Body of pancreas (tissue), 4 donors: Measurements from ENCODE around the gene PPT2. TPM values are rescaled to one million over a fixed set of nuclear protein-coding genes. Genes with fewer than 3 reads are reported as not detected.

ENCODE experiments used
- ATAC-seq: fragments of 150-250 bp; one replicate; pipeline ENCODE4 v1.9.1; 2016
- DNase-seq, 4 donors: peaks; one replicate each; pipeline ENCODE4 v3.0.0-alpha.2; 2019
- H3K27ac ChIP-seq, 4 donors: fragments of 200-600 bp; sonication (generic); 1 replicate in 3 of 4; 2 replicates in 1 of 4; pipeline versions ENCODE4 v1.5.1 to v1.6.1; 2016 to 2019; ENCODE audit warnings: mild to moderate bottlenecking in 1 of 4, mixed read lengths in 1 of 4, moderate library complexity in 1 of 4
- H3K27me3 ChIP-seq, 2 donors: fragments of 200-600 bp; sonication (generic); one replicate each; pipeline ENCODE4 v1.6.0; 2016; ENCODE audit warnings: mild to moderate bottlenecking in 1 of 2
- H3K36me3 ChIP-seq, 2 donors: fragments of 200-600 bp; sonication (generic); replicated peaks in 1 of 2; 2 replicates each; pipeline ENCODE4 v1.5.1; 2016; ENCODE audit warnings: low read depth in 2 of 2; ENCODE audit not compliant: insufficient read depth in 1 of 2
- H3K4me1 ChIP-seq: fragments of 200-600 bp; sonication (generic); one replicate; pipeline ENCODE4 v1.6.0; 2016
- H3K4me3 ChIP-seq, 2 donors: fragments of 200-600 bp; sonication (generic); 1 replicate in 1 of 2; 2 replicates in 1 of 2; pipeline ENCODE4 v1.5.1; 2016 to 2019
- H3K9me3 ChIP-seq, 3 donors: fragments of 200-600 bp; sonication (generic); 1 replicate in 2 of 3; 2 replicates in 1 of 3; pipeline ENCODE4 v1.5.1; 2016
- CTCF ChIP-seq, 7 experiments: fragments of 450-650 bp in 4 of 7; fragments of 200-600 bp in 3 of 7; sonication (generic) in 3 of 7; IDR thresholded peaks; one replicate each; pipeline ENCODE4 v1.5.1; 2016 to 2019; ENCODE audit warnings: antibody characterized with exemption in 7 of 7
- POLR2A ChIP-seq, 3 donors: fragments of 450-650 bp; IDR thresholded peaks; one replicate each; pipeline ENCODE4 v1.6.1; 2016; ENCODE audit warnings: antibody characterized with exemption in 3 of 3, mild to moderate bottlenecking in 2 of 3
- WGBS, 2 donors: methylation state at CpG; one replicate each; pipeline ENCODE4 v1.1.5; 2017; 5-methylcytosine and 5-hydroxymethylcytosine counted together
- intact Hi-C: fragments of 100-400 bp; cut with DNase I; formaldehyde crosslinking; loops from one replicate; pipeline ENCODE4 v1.15.1; 2023
- total RNA-seq, 2 donors: library from RNA; depleted of rRNA; stranded (reverse); fragments of >200 nt; gene quantifications; one replicate each; pipeline ENCODE4 v1.1.0, GENCODE V29; 2016

The PPT2 gene
- total RNA-seq, 2 donors from 2014 or later = 3.6 to 9.9 TPM

- intact Hi-C loops = no loop called here
- peak overlapping the region in 2 of 4 donors; percentile 9 to 18 for H3K27ac ChIP-seq
- peaks cover 0 to 1% of the 10 kb centered on the region in 2 donors for H3K36me3 ChIP-seq
Observed at GRCh38 chr6:32163559-32164258, 9.8 kb downstream of the PPT2 start.

GRCh38 chr6:32164295-32164694 lies 10.4 kb downstream of the PPT2 start, which contains the start of gene EGFL8:
Gene EGFL8 (plus strand): TSS chr6:32164595. CDS start chr6:32166166, 1,571 bp downstream.
- ATAC-seq (no peak), DNase-seq (no peak)
- Histone ChIP-seq H3K36me3 (peaks cover 0 to 1% of the 10 kb centered on the region in 2 donors), H3K27ac (peak within 1 kb of the TSS in 2 of 4 donors; percentile 9 to 18), H3K9me3 (no peaks in the 10 kb centered on the region), H3K4me3 (no peak within 1 kb of the TSS), H3K27me3 (no peaks in the 10 kb centered on the region), H3K4me1 (no peaks in the 10 kb centered on the region)
- intact Hi-C loops = no loop called here
- TF ChIP-seq CTCF (IDR thresholded peaks at IDR 0.05) = no peak
- TF ChIP-seq POLR2A (IDR thresholded peaks at IDR 0.05) = no peak

More at GRCh38 chr6:32163559-32164258, 9.8 kb downstream of the PPT2 start:
- Histone ChIP-seq H3K4me1 (no peaks in the 10 kb centered on the region), H3K9me3 (no peaks in the 10 kb centered on the region), H3K4me3 (no peak overlapping the region), H3K27me3 (no peaks in the 10 kb centered on the region)
- TF ChIP-seq POLR2A (IDR thresholded peaks at IDR 0.05) (no peak), CTCF (IDR thresholded peaks at IDR 0.05) (no peak)
- 85 to 86% methylated on average over 6 to 7 of the region's 7 CpGs for WGBS, 2 donors
- DNase-seq = no peak
- peak; percentile 16 for ATAC-seq

DNA sequence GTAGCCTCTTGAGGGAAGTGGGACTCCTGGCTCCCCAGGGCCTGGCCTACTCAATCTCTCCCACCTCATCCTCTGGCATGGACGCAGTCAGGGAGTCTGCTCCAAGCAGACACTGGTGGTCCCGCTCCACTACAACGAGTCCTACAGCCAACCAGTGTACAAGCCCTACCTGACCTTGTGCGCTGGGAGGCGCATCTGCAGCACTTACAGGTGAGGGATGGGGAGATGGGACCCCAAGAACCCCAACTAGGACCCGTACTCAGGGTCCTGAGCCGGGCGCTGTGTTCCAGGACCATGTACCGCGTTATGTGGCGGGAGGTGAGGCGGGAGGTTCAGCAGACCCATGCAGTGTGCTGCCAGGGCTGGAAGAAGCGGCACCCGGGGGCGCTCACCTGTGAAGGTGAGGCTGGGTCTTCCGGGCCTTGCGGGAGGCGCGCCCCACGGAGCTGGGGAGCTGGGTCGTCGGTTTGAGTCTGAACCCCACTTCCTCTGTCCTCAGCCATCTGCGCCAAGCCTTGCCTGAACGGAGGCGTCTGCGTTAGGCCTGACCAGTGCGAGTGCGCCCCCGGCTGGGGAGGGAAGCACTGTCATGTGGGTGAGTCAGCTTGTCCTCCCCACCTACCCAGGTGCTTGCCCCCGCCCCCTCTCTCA lies 12.6 kb downstream of the PPT2 start:
- intact Hi-C loops = no loop called here
- no peaks in the 10 kb centered on the region for H3K9me3 ChIP-seq
- H3K27me3 ChIP-seq = no peaks in the 10 kb centered on the region
- H3K4me3 ChIP-seq = no peak overlapping the region
- ATAC-seq (no peak), DNase-seq (no peak)
- TF ChIP-seq CTCF (IDR thresholded peaks at IDR 0.05) (no peak), POLR2A (IDR thresholded peaks at IDR 0.05) (no peak)
- no peak overlapping the region for H3K27ac ChIP-seq
- H3K4me1 ChIP-seq = no peaks in the 10 kb centered on the region
- H3K36me3 ChIP-seq = peaks cover 0 to 1% of the 10 kb centered on the region in 2 donors
- 82 to 96% methylated on average over 16 to 29 of the region's 30 CpGs for WGBS, 2 donors

GRCh38 chr6:32167154-32167760 lies 13.3 kb downstream of the PPT2 start:
- ATAC-seq (no peak), DNase-seq (no peak)
- Histone ChIP-seq H3K27me3 (no peaks in the 10 kb centered on the region), H3K27ac (no peak overlapping the region), H3K36me3 (peaks cover 0 to 1% of the 10 kb centered on the region in 2 donors), H3K4me3 (no peak overlapping the region), H3K4me1 (no peaks in the 10 kb centered on the region), H3K9me3 (no peaks in the 10 kb centered on the region)
- intact Hi-C loops = no loop called here
- WGBS, 2 donors = 92% methylated on average over 10 to 31 of the region's 32 CpGs
- TF ChIP-seq POLR2A (IDR thresholded peaks at IDR 0.05) = no peak
- no peak for TF ChIP-seq CTCF (IDR thresholded peaks at IDR 0.05)
